Endothelial cell of umbilical vein (primary cell): ENCODE measurements around the gene LCTL.

Experiments used
- EZH2 ChIP-seq: IDR thresholded peaks from 2 replicates; pipeline ENCODE4 v1.6.1; 2012; ENCODE audit warnings: borderline replicate concordance, low read depth, mild to moderate bottlenecking, moderate library complexity, low read length, inconsistent platforms; ENCODE audit not compliant: severe bottlenecking
- FOS ChIP-seq: IDR thresholded peaks from 2 replicates; pipeline ENCODE4 v1.6.1; 2011; ENCODE audit warnings: mild to moderate bottlenecking, low read length, moderate library complexity, borderline replicate concordance; ENCODE audit not compliant: insufficient read depth
- POLR2AphosphoS5 ChIP-seq: IDR thresholded peaks from 2 replicates; pipeline ENCODE4 v1.6.1; 2012; ENCODE audit warnings: low read depth, mild to moderate bottlenecking, control low read depth, low read length, moderate library complexity; ENCODE audit not compliant: insufficient read depth
- TF ChIP-seq, protein P1 (sequence below), 2 donors: IDR thresholded peaks; 1 replicate in 1 of 2; 2 replicates in 1 of 2; pipeline ENCODE4 v1.5.1; 2011; ENCODE audit warnings: low read length in 2 of 2, mild to moderate bottlenecking in 2 of 2, moderate library complexity in 2 of 2, control low read depth in 1 of 2, inconsistent platforms in 1 of 2, low read depth in 1 of 2; ENCODE audit not compliant: insufficient read depth in 1 of 2; ENCODE audit errors: extremely low read depth in 1 of 2

DNA sequence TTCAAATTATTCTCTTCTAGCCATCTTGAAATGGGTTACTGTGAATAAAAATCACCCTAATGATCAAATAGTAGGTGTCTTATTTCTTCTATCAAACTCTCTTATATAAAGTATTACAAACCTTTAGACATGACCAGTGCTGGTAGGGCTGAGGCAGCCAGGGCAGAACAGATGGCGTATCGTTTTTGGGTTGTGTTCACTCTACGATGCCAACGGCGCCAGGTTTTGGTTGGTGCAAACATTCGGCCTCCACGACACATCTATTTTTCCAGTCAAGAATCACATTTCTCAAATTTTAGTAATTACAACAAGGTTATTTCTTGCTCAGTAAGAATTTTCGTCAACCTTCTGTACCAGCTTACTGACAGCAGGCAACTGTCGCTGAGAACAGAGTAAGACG lies 63.3 kb downstream of the LCTL start:
- TF ChIP-seq, protein P1, sequence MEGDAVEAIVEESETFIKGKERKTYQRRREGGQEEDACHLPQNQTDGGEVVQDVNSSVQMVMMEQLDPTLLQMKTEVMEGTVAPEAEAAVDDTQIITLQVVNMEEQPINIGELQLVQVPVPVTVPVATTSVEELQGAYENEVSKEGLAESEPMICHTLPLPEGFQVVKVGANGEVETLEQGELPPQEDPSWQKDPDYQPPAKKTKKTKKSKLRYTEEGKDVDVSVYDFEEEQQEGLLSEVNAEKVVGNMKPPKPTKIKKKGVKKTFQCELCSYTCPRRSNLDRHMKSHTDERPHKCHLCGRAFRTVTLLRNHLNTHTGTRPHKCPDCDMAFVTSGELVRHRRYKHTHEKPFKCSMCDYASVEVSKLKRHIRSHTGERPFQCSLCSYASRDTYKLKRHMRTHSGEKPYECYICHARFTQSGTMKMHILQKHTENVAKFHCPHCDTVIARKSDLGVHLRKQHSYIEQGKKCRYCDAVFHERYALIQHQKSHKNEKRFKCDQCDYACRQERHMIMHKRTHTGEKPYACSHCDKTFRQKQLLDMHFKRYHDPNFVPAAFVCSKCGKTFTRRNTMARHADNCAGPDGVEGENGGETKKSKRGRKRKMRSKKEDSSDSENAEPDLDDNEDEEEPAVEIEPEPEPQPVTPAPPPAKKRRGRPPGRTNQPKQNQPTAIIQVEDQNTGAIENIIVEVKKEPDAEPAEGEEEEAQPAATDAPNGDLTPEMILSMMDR (IDR thresholded peaks at IDR 0.05; ENCODE audit: extremely low read depth in 1 of 2, insufficient read depth in 1 of 2, low read depth in 1 of 2, low read length in 2 of 2): no peak
- TF ChIP-seq EZH2 (no peak), FOS (no peak), POLR2AphosphoS5 (no peak)
